OCI-LY1 (cell line): ENCODE data around the gene UPK1B.
"Not testable (repeated sequence)": the region's sequence is repeated elsewhere in the genome, so short reads cannot be mapped to it uniquely, and the experiment has no call there.

Source experiments
- H2AFZ ChIP-seq: fragments of 200-600 bp; sonication (generic), shearing (Covaris generic); 2 replicates; pipeline ENCODE4 v1.6.0; 2014; ENCODE audit warnings: antibody characterized with exemption, mild to moderate bottlenecking, low read length
- H3F3A ChIP-seq: fragments of 200-600 bp; sonication (generic), shearing (Covaris generic); 2 replicates; pipeline ENCODE4 v1.6.0; 2014; ENCODE audit warnings: mild to moderate bottlenecking, antibody characterized with exemption, low read length, moderate library complexity; ENCODE audit not compliant: insufficient read depth
- H3K27ac ChIP-seq: fragments of 200-600 bp; sonication (generic); 2 replicates; pipeline ENCODE4 v1.5.1; 2014; ENCODE audit warnings: low read length, mixed run types, mild to moderate bottlenecking, low read depth; ENCODE audit not compliant: poor library complexity, severe bottlenecking
- H3K27me3 ChIP-seq: fragments of 200-600 bp; sonication (generic); 2 replicates; pipeline ENCODE4 v1.6.0; 2014; ENCODE audit warnings: antibody characterized with exemption, mild to moderate bottlenecking, low read length, moderate library complexity; ENCODE audit not compliant: insufficient read depth
- H3K36me3 ChIP-seq: fragments of 200-600 bp; sonication (generic); 2 replicates; pipeline ENCODE4 v1.6.1; 2014; ENCODE audit warnings: mild to moderate bottlenecking, antibody characterized with exemption, low read length, moderate library complexity, mixed read lengths; ENCODE audit not compliant: insufficient read depth
- H3K4me1 ChIP-seq: fragments of 200-600 bp; sonication (generic); 2 replicates; pipeline ENCODE4 v1.5.1; 2014; ENCODE audit warnings: mild to moderate bottlenecking, low read length, moderate library complexity; ENCODE audit not compliant: insufficient read depth, severe bottlenecking
- H3K4me2 ChIP-seq: fragments of 200-600 bp; sonication (generic), shearing (Covaris generic); 2 replicates; pipeline ENCODE4 v1.6.1; 2014; ENCODE audit warnings: low read length
- H3K4me3 ChIP-seq: fragments of 200-600 bp; sonication (generic); 2 replicates; pipeline ENCODE4 v1.5.1; 2014; ENCODE audit warnings: low read length, low read depth, mild to moderate bottlenecking, mixed read lengths; ENCODE audit not compliant: poor library complexity, severe bottlenecking
- H3K79me2 ChIP-seq: fragments of 200-600 bp; shearing (Covaris generic); 2 replicates; pipeline ENCODE4 v1.6.1; 2016; ENCODE audit warnings: mixed run types, low read length, mixed read lengths; ENCODE audit not compliant: insufficient read depth
- H3K9ac ChIP-seq: fragments of 200-600 bp; sonication (generic), shearing (Covaris generic); 2 replicates; pipeline ENCODE4 v1.6.1; 2014; ENCODE audit warnings: mild to moderate bottlenecking, low read length, mixed read lengths
- H3K9me2 ChIP-seq: fragments of 200-600 bp; sonication (generic), shearing (Covaris generic); 2 replicates; pipeline ENCODE4 v1.6.1; 2014; ENCODE audit warnings: low read depth, mild to moderate bottlenecking, low read length, mixed read lengths
- H3K9me3 ChIP-seq: fragments of 200-600 bp; shearing (Covaris generic); 2 replicates; pipeline ENCODE4 v1.6.1; 2014; ENCODE audit warnings: low read length, mixed read lengths
- H4K20me1 ChIP-seq: fragments of 200-600 bp; sonication (generic), shearing (Covaris generic); 2 replicates; pipeline ENCODE4 v1.6.0; 2016; ENCODE audit warnings: mild to moderate bottlenecking, low read length; ENCODE audit not compliant: insufficient read depth
- CTCF ChIP-seq: fragments of 200-600 bp; sonication (generic), shearing (Covaris generic); IDR thresholded peaks from 2 replicates; pipeline ENCODE4 v1.5.1; 2017; ENCODE audit warnings: mild to moderate bottlenecking, antibody characterized with exemption, low read length, moderate library complexity, mixed read lengths
- EZH2 ChIP-seq: fragments of 200-600 bp; sonication (generic), shearing (Covaris generic); IDR thresholded peaks from 2 replicates; pipeline ENCODE4 v1.8.0; 2017; ENCODE audit warnings: borderline replicate concordance, mixed run types, mild to moderate bottlenecking, antibody characterized with exemption, low read length, moderate library complexity, mixed read lengths

UPK1B gene

DNA sequence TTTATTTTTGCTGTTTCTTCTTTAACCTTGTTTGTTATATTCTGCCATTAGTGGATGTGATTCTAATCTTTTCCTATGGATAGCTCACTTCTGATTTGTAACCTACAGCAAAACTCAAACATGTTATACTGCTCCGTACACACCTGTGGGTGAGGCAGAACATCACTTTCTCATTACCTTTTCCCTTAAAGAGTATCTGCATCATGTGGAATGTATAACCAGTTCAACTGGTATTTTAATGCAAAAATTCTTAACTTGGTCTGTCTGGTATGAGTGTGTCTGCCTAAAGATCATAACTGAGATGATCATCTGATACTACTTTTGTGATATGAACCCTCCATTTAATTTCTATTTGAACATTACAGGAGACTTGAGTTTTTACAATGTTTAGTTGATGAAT is 13.0 kb upstream of the UPK1B start:
- no peak overlapping the region for H3K27ac ChIP-seq
- no peak overlapping the region for H3K4me2 ChIP-seq
- H3K4me3 ChIP-seq: no peak overlapping the region
- no peaks in the 10 kb centered on the region for H3K9me2 ChIP-seq
- H3K4me1 ChIP-seq: no peaks in the 10 kb centered on the region
- no peaks in the 10 kb centered on the region for H3F3A ChIP-seq
- H4K20me1 ChIP-seq: no peaks in the 10 kb centered on the region
- H3K9me3 ChIP-seq: no peaks in the 10 kb centered on the region
- H3K9ac ChIP-seq: no peak overlapping the region
- H2AFZ ChIP-seq: no peak overlapping the region
- no peaks in the 10 kb centered on the region for H3K79me2 ChIP-seq
- no peaks in the 10 kb centered on the region for H3K27me3 ChIP-seq
- no peaks in the 10 kb centered on the region for H3K36me3 ChIP-seq
- no peak for TF ChIP-seq EZH2
- TF ChIP-seq CTCF: no peak

- Histone ChIP-seq H3K4me2 (no peak overlapping the region), H4K20me1 (no peaks in the 10 kb centered on the region), H3K79me2 (no peaks in the 10 kb centered on the region), H3K9me2 (no peaks in the 10 kb centered on the region), H3K9ac (no peak overlapping the region), H3K27ac (no peak overlapping the region), H2AFZ (no peak overlapping the region), H3K4me1 (no peaks in the 10 kb centered on the region), H3K27me3 (no peaks in the 10 kb centered on the region), H3F3A (no peaks in the 10 kb centered on the region), H3K9me3 (no peaks in the 10 kb centered on the region), H3K36me3 (no peaks in the 10 kb centered on the region), H3K4me3 (no peak overlapping the region)
- TF ChIP-seq CTCF: no peak
- no peak for TF ChIP-seq EZH2
Observed at GRCh38 chr3:119160815-119161214, 12.6 kb upstream of the UPK1B start.

DNA sequence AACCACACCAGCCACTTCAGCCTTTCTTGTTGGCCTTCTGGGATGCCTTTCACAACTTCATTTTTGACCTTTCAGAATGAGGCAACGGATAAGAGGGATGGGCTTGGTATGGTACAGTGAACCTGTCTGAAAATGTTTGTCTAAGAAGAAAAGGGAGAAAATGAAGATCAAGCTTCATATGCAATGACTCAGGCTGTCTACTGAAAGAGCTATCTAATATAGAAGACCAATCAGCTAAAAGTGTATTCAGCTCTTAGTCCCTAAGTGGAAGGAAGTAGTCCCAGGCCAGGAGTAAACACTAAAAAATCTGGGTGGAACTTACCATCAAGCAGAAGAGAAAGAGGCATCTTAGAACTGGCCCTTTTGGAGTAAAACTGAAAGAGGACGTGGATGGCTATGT is 12.2 kb upstream of the UPK1B start:
- Histone ChIP-seq H3K4me1 (no peaks in the 10 kb centered on the region), H3K4me3 (no peak overlapping the region), H3K9ac (no peak overlapping the region), H4K20me1 (no peaks in the 10 kb centered on the region), H3K27me3 (no peaks in the 10 kb centered on the region), H3K79me2 (no peaks in the 10 kb centered on the region), H2AFZ (no peak overlapping the region), H3F3A (no peaks in the 10 kb centered on the region), H3K36me3 (no peaks in the 10 kb centered on the region), H3K4me2 (no peak overlapping the region), H3K9me2 (no peaks in the 10 kb centered on the region), H3K9me3 (no peaks in the 10 kb centered on the region), H3K27ac (no peak overlapping the region)
- TF ChIP-seq EZH2 (no peak), CTCF (no peak)

- H3K9ac ChIP-seq, H3K9me2 ChIP-seq, H4K20me1 ChIP-seq, H3K27me3 ChIP-seq, H2AFZ ChIP-seq, H3K36me3 ChIP-seq, H3K9me3 ChIP-seq, H3K27ac ChIP-seq, H3K4me1 ChIP-seq, H3F3A ChIP-seq, H3K79me2 ChIP-seq, H3K4me2 ChIP-seq, H3K4me3 ChIP-seq: not testable (repeated sequence)
Observed at GRCh38 chr3:119164745-119165144, 8.7 kb upstream of the UPK1B start.
